ENCODE data around the gene DPCD. TPM values are rescaled to one million over a fixed set of nuclear protein-coding genes. Genes with fewer than 3 reads are reported as not detected.

The DPCD gene
- total and polyA plus RNA-seq, 2 of the 8 experiments (the other 6 are each of a cell fraction or from before 2014, with no cell fraction given): 21.2 to 31.4 TPM

- Histone ChIP-seq H3K18ac (ENCODE audit: extremely low read depth, low read length) (no peak overlapping the region), H3K56ac (replicated peaks; ENCODE audit: insufficient read length, low read depth, low read length) (no peak overlapping the region), H2BK120ac (replicated peaks; ENCODE audit: low read depth, low read length) (no peak overlapping the region), H2BK12ac (ENCODE audit: low read depth, low read length) (no peak overlapping the region), H2AK5ac (ENCODE audit: low read depth, low read length) (no peak overlapping the region), H3K79me2 (ENCODE audit: control insufficient read depth in 1 of 2, insufficient read depth in 2 of 2, low read length in 2 of 2) (no peaks in the 10 kb centered on the region), H3K27ac (ENCODE audit: low read depth, low read length) (no peak overlapping the region), H4K91ac (replicated peaks; ENCODE audit: insufficient read length, low read length) (no peak overlapping the region), H3K27me3 (replicated peaks in 1 of 4; ENCODE audit: control insufficient read depth in 3 of 4, extremely low read depth in 1 of 4, insufficient read depth in 3 of 4, low read length in 3 of 4) (no peaks in the 10 kb centered on the region), H3K23ac (ENCODE audit: insufficient read length) (no peak overlapping the region), H4K20me1 (replicated peaks in 1 of 2; ENCODE audit: control insufficient read depth in 1 of 2, insufficient read depth in 2 of 2, low read length in 2 of 2) (peaks cover 0 to 2% of the 10 kb centered on the region in 2 experiments), H2BK20ac (ENCODE audit: low read length) (no peak overlapping the region), H3K4me1 (replicated peaks in 1 of 4; ENCODE audit: control insufficient read depth in 3 of 4, insufficient read depth in 4 of 4, low read length in 3 of 4) (no peaks in the 10 kb centered on the region; a peak in 1 of 7 replicates), H3K9me3 (ENCODE audit: insufficient read depth in 2 of 2, low read depth in 1 of 2, low read length in 1 of 2) (no peaks in the 10 kb centered on the region), H3K9ac (replicated peaks in 1 of 4; ENCODE audit: extremely low read depth in 1 of 4, low read depth in 3 of 4, low read length in 3 of 4) (no peak overlapping the region), H3K79me1 (ENCODE audit: low read depth, low read length) (no peaks in the 10 kb centered on the region), H3K4me2 (ENCODE audit: insufficient read depth in 1 of 2, low read depth in 2 of 2, low read length in 2 of 2) (no peak overlapping the region), H3K36me3 (ENCODE audit: control insufficient read depth in 2 of 4, insufficient read depth in 4 of 4, low read length in 3 of 4) (no peaks in the 10 kb centered on the region), H3K23me2 (ENCODE audit: low read depth, low read length) (no peaks in the 10 kb centered on the region), H2BK15ac (ENCODE audit: low read length) (no peak overlapping the region), H2AFZ (ENCODE audit: low read length) (no peak overlapping the region), H3K4ac (replicated peaks; ENCODE audit: insufficient read length, low read depth, low read length) (no peak overlapping the region), H3K14ac (ENCODE audit: insufficient read length) (no peak overlapping the region), H2BK5ac (ENCODE audit: low read depth, low read length) (no peak overlapping the region), H4K5ac (ENCODE audit: insufficient read length, low read depth, low read length) (no peak overlapping the region), H3K4me3 (ENCODE audit: extremely low read depth in 1 of 4, insufficient read depth in 2 of 4, low read depth in 3 of 4, low read length in 4 of 4) (no peak overlapping the region), H4K8ac (ENCODE audit: extremely low read depth, insufficient read depth, low read length) (no peak overlapping the region)
- POLR2A ChIA-PET (ENCODE audit: partially characterized antibody): no interaction called here
- no peak for TF ChIP-seq POLR2A (IDR thresholded peaks at IDR 0.05; ENCODE audit: control extremely low read depth in 1 of 2, low read depth in 2 of 2, low read length in 2 of 2)
- TF ChIP-seq HDAC2 (IDR thresholded peaks at IDR 0.05; ENCODE audit: borderline replicate concordance in 1 of 2, low read depth in 2 of 2, low read length in 2 of 2): no peak
- no peak for TF ChIP-seq RFX5 (IDR thresholded peaks at IDR 0.05; ENCODE audit: borderline replicate concordance, low read depth, low read length)
- no peak for TF ChIP-seq CHD1 (IDR thresholded peaks at IDR 0.05; ENCODE audit: low read depth, low read length)
- TF ChIP-seq CHD2 (IDR thresholded peaks at IDR 0.05; ENCODE audit: low read length): no peak
- no peak for TF ChIP-seq TAF1 (IDR thresholded peaks at IDR 0.05; ENCODE audit: low read depth, low read length)
- no peak for TF ChIP-seq POU5F1 (IDR thresholded peaks at IDR 0.05; ENCODE audit: low read depth, low read length)
- no peak for TF ChIP-seq NRF1 (IDR thresholded peaks at IDR 0.05; ENCODE audit: low read depth, low read length)
- no peak for TF ChIP-seq CEBPB (IDR thresholded peaks at IDR 0.05; ENCODE audit: low read depth, low read length)
- no peak for TF ChIP-seq CBX5 (IDR thresholded peaks at IDR 0.05; ENCODE audit: low read depth, low read length)
- TF ChIP-seq RBBP5 (IDR thresholded peaks at IDR 0.05; ENCODE audit: borderline replicate concordance, low read depth, low read length): no peak
- TF ChIP-seq, protein P1, sequence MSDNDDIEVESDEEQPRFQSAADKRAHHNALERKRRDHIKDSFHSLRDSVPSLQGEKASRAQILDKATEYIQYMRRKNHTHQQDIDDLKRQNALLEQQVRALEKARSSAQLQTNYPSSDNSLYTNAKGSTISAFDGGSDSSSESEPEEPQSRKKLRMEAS (IDR thresholded peaks at IDR 0.05): no peak
- no peak for TF ChIP-seq SP1 (IDR thresholded peaks at IDR 0.05; ENCODE audit: low read depth, low read length)
- no peak for FAIRE-seq
- CTCF ChIA-PET (ENCODE audit: partially characterized antibody): interaction anchor here (1.0 to 2.3 kb wide), 4 partner anchors 9 to 50 kb away, joined by 3 to 9 read pairs (median 4); no protein-coding TSS in a partner anchor
- no peak for DNase-seq (ENCODE audit: low read depth in 1 of 2, low spot score in 2 of 2)
- 98% methylated on average over 3 of the region's 3 CpGs; no CpG with 5 or more reads in 1 of the 2 experiments for WGBS, 2 experiments (ENCODE audit: extremely low coverage in 1 of 2, insufficient coverage in 1 of 2, insufficient read length in 1 of 2, insufficient replicate concordance in 2 of 2, low coverage in 1 of 2, low lambda C conversion rate in 2 of 2, missing lambda C conversion rate in 1 of 2)
These were observed 35.7 kb upstream of the DPCD start for GRCh38 chr10:101552442-101552841.

Measured in H1 (cell line).